Dermis lymphatic vessel endothelial cell (primary cell): ENCODE results near the gene USP51. TPM values are rescaled to one million over a fixed set of nuclear protein-coding genes. Genes with fewer than 3 reads are reported as not detected.

Source experiments
- total RNA-seq: library from RNA; depleted of rRNA; stranded (reverse); fragments of >200 nt; gene quantifications from 2 replicates; pipeline ENCODE4 v1.2.1, GENCODE V29; 2014

Gene USP51
- total RNA-seq: 1.5 and 1.6 TPM in 2 replicates

GRCh38 chrX:55489314-55490009, at the start of gene USP51:
TSS of gene USP51 (minus strand) at chrX:55489848. CDS start at chrX:55488939, 909 bp downstream.

DNA sequence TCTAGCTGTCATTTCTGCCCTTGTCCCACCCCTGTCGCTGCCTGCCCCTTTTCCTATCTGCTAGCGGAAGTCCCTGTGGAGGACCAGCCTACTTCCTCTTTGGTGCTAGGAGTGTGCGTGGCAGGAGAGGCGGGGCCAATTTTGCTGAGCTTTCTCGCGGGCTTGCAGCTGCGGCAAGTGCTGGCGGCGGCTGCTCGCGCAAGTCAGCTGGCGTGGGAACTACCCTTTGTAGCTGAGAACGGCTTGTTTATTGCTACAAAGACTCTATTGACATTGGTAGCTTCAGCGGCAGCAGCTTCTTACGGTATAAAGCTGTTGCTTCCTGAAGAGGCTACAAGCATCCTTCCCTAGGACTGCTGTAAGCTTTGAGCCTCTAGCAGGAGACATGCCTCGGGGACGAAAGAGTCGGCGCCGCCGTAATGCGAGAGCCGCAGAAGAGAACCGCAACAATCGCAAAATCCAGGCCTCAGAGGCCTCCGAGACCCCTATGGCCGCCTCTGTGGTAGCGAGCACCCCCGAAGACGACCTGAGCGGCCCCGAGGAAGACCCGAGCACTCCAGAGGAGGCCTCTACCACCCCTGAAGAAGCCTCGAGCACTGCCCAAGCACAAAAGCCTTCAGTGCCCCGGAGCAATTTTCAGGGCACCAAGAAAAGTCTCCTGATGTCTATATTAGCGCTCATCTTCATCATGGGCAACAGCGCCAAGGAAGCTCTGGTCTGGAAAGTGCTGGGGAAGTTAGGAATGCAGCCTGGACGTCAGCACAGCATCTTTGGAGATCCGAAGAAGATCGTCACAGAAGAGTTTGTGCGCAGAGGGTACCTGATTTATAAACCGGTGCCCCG, 37.4 kb downstream of the USP51 start, which contains the start of gene MAGEH1:
MAGEH1 (plus strand) TSS at position 138 of the 843 bp plus-strand sequence; CDS start at position 386, 248 bp downstream.

Other genes starting within 250 kb of the USP51 start
- gene PAGE3, start 224.9 kb downstream of the USP51 start, total RNA-seq: not detected in 2 replicates
- gene MAGEH1, start 37.7 kb downstream of the USP51 start, total RNA-seq: 13.3 and 15.2 TPM in 2 replicates
- not detected in 2 replicates for gene FOXR2, start 133.6 kb upstream of the USP51 start, total RNA-seq
- gene RRAGB, start 227.9 kb upstream of the USP51 start, total RNA-seq: 19.2 and 22.0 TPM in 2 replicates